GM12878 (cell line): ENCODE data around the gene CENPP. TPM values are rescaled to one million over a fixed set of nuclear protein-coding genes. Genes with fewer than 3 reads are reported as not detected.

ENCODE experiments used
- ATAC-seq: fragments of 200-7000 bp; cut with Tn5 transposase; 3 replicates; pipeline ENCODE4 v1.9.1; 2020; ENCODE audit warnings: mild to moderate bottlenecking, moderate library complexity
- BruUV-seq: library from RNA; stranded (reverse); fragments of 400-500 nt; replicated peaks from 2 replicates; lab custom pipeline; 2021; lab: Mats Ljungman, UMichigan
- CTCF ChIA-PET: fragments of 300-600 bp; sonication (Branson Sonifier 250); formaldehyde crosslinking; extraction: SDS; loops from one replicate; lab custom pipeline; 2021; ENCODE audit warnings: inconsistent platforms; lab: Yijun Ruan, JAX
- POLR2A ChIA-PET: fragments of 350-600 bp; formaldehyde crosslinking; extraction: SDS; loops from one replicate; lab custom pipeline; 2021; ENCODE audit warnings: inconsistent platforms; lab: Charles Lee
- RAD21 ChIA-PET: fragments of 300-600 bp; sonication (Branson Sonifier 250); formaldehyde crosslinking; loops from one replicate; lab custom pipeline; 2023; ENCODE audit warnings: antibody characterized with exemption; ENCODE audit not compliant: unreplicated experiment; lab: Charles Lee
- SMC1A ChIA-PET: fragments of 300-600 bp; sonication (Branson Sonifier 250); formaldehyde crosslinking; loops from one replicate; lab custom pipeline; 2023; ENCODE audit not compliant: unreplicated experiment, uncharacterized antibody; lab: Charles Lee
- DNase-seq: peaks from one replicate; pipeline ENCODE4 v3.0.0-alpha.2; 2011; ENCODE audit warnings: low read depth, low spot score
- FAIRE-seq: peaks from 3 replicates; lab custom pipeline; 2011; peaks lifted over from hg19 to GRCh38; lab: Jason Lieb, UNC
- H2AFZ ChIP-seq: 2 replicates; pipeline ENCODE4 v1.6.0; 2011; ENCODE audit warnings: low read depth, low read length, control low read depth; ENCODE audit not compliant: control insufficient read depth
- H3K27ac ChIP-seq: 2 replicates; pipeline ENCODE4 v1.5.1; 2011; ENCODE audit warnings: control low read depth; ENCODE audit not compliant: control insufficient read depth, insufficient read depth
- H3K27me3 ChIP-seq, 2 experiments: replicated peaks in 1 of 2; 2 replicates each; pipeline versions ENCODE4 v1.6.0 to v1.6.1; 2011; ENCODE audit warnings: low read length in 1 of 2; ENCODE audit not compliant: control insufficient read depth in 2 of 2, insufficient read depth in 2 of 2
- H3K36me3 ChIP-seq, 2 experiments: 2 replicates each; pipeline ENCODE4 v1.5.1; 2011; ENCODE audit warnings: low read length in 1 of 2; ENCODE audit not compliant: control insufficient read depth in 2 of 2, insufficient read depth in 2 of 2
- H3K4me1 ChIP-seq: 2 replicates; pipeline ENCODE4 v1.6.1; 2011; ENCODE audit warnings: mild to moderate bottlenecking, low read length, moderate library complexity, mixed read lengths; ENCODE audit not compliant: control insufficient read depth, insufficient read depth
- H3K4me2 ChIP-seq: 2 replicates; pipeline ENCODE4 v1.6.0; 2011; ENCODE audit warnings: control low read depth; ENCODE audit not compliant: control insufficient read depth, insufficient read depth
- H3K4me3 ChIP-seq: fragments of 200-600 bp; sonication (generic); 2 replicates; pipeline ENCODE4 v1.5.1; 2016
- H3K79me2 ChIP-seq: 2 replicates; pipeline ENCODE4 v1.6.0; 2011; ENCODE audit warnings: low read length; ENCODE audit not compliant: control insufficient read depth, insufficient read depth
- H3K9ac ChIP-seq: 2 replicates; pipeline ENCODE4 v1.8.0; 2011; ENCODE audit warnings: low read length, control low read depth, mixed read lengths; ENCODE audit not compliant: control insufficient read depth, insufficient read depth
- H3K9me3 ChIP-seq: replicated peaks from 3 replicates; pipeline ENCODE4 v1.5.1; 2011; ENCODE audit warnings: mild to moderate bottlenecking, low read length; ENCODE audit not compliant: control insufficient read depth, insufficient read depth
- H4K20me1 ChIP-seq: 2 replicates; pipeline ENCODE4 v1.6.0; 2011; ENCODE audit not compliant: control insufficient read depth, insufficient read depth
- BCLAF1 ChIP-seq: fragments of 450-650 bp; IDR thresholded peaks from 2 replicates; pipeline ENCODE4 v1.6.1; 2017; ENCODE audit warnings: antibody characterized with exemption, mild to moderate bottlenecking, moderate library complexity
- CTCF ChIP-seq, 3 experiments: IDR thresholded peaks in 2 of 3; conservative IDR thresholded peaks in 1 of 3; 2 replicates each; pipeline ENCODE4 v1.5.1; 2011; ENCODE audit warnings: low read depth in 3 of 3, low read length in 3 of 3, mild to moderate bottlenecking in 3 of 3, control low read depth in 2 of 3, moderate library complexity in 2 of 3, inconsistent platforms in 1 of 3, mixed read lengths in 1 of 3; ENCODE audit not compliant: control insufficient read depth in 2 of 3, insufficient read depth in 1 of 3; ENCODE audit errors: extremely low read depth in 1 of 3
- ELK1 ChIP-seq: IDR thresholded peaks from 2 replicates; pipeline ENCODE4 v1.6.1; 2012; ENCODE audit warnings: low read depth, low read length, improper control_type of control experiment
- LARP7 ChIP-seq: fragments of 450-650 bp; IDR thresholded peaks from 2 replicates; pipeline ENCODE4 v1.6.1; 2017; ENCODE audit warnings: mild to moderate bottlenecking
- MTA2 ChIP-seq: fragments of 450-650 bp; IDR thresholded peaks from 2 replicates; pipeline ENCODE4 v1.6.1; 2016; ENCODE audit warnings: low read depth, mild to moderate bottlenecking, moderate library complexity
- MTA3 ChIP-seq: IDR thresholded peaks from 2 replicates; pipeline ENCODE4 v1.6.1; 2012; ENCODE audit warnings: low read length, inconsistent platforms, borderline replicate concordance
- MYB ChIP-seq: fragments of 150-350 bp; IDR thresholded peaks from 2 replicates; pipeline ENCODE4 v1.6.1; 2014; ENCODE audit warnings: mild to moderate bottlenecking, low read depth, low read length, borderline replicate concordance
- NFXL1 ChIP-seq: fragments of 450-650 bp; IDR thresholded peaks from 2 replicates; pipeline ENCODE4 v1.6.1; 2017; ENCODE audit warnings: antibody characterized with exemption, mild to moderate bottlenecking, borderline replicate concordance
- NFYB ChIP-seq: IDR thresholded peaks from 2 replicates; pipeline ENCODE4 v1.6.1; 2011; ENCODE audit warnings: low read depth, mild to moderate bottlenecking, low read length, improper control_type of control experiment, moderate library complexity; ENCODE audit not compliant: insufficient read depth
- NR2C1 ChIP-seq: fragments of 450-650 bp; IDR thresholded peaks from 2 replicates; pipeline ENCODE4 v1.6.1; 2017; ENCODE audit warnings: antibody characterized with exemption, mild to moderate bottlenecking, moderate library complexity
- SREBF2 ChIP-seq: IDR thresholded peaks from 2 replicates; pipeline ENCODE4 v1.6.1; 2012; ENCODE audit warnings: mild to moderate bottlenecking, low read length
- STAT1 ChIP-seq: fragments of 450-650 bp; conservative IDR thresholded peaks from 2 replicates; pipeline ENCODE4 v1.6.1; 2014; ENCODE audit warnings: antibody characterized with exemption, mild to moderate bottlenecking
- ZNF207 ChIP-seq: fragments of 450-650 bp; IDR thresholded peaks from 2 replicates; pipeline ENCODE4 v1.6.1; 2014; ENCODE audit warnings: antibody characterized with exemption, mild to moderate bottlenecking, borderline replicate concordance
- WGBS: methylation state at CpG from one replicate; pipeline ENCODE4 v1.1.6; 2016; ENCODE audit warnings: low lambda C conversion rate; ENCODE audit not compliant: insufficient replicate concordance, insufficient coverage; ENCODE audit errors: missing lambda C conversion rate; 5-methylcytosine and 5-hydroxymethylcytosine counted together
- in situ Hi-C: fragments of 300-500 bp; cut with MboI; formaldehyde crosslinking; loops from 9 replicates; pipeline ENCODE4 v1.14.3; 2018; ENCODE audit warnings: mixed read lengths
- intact Hi-C: fragments of 100-400 bp; cut with micrococcal nuclease; formaldehyde crosslinking; loops from one replicate; pipeline ENCODE4 v1.14.2; 2022; ENCODE audit not compliant: unreplicated experiment
- polyA plus RNA-seq, 11 experiments: library from polyadenylated mRNA; depleted of rRNA in 4 of 11; unstranded in 6 of 11; stranded (reverse) in 5 of 11; fragments of >200 nt; fragmentation: Nextera tagmentation in 4 of 11; fragmentation: Illumina TruSeq in 1 of 11; extraction: Ambion mirVana in 4 of 11; extraction: Trizol in 1 of 11; gene quantifications; 1 replicate in 1 of 11; 2 replicates in 10 of 11; pipeline versions ENCODE4 v1.2.1 to v1.2.3, GENCODE V29; 2011 to 2016; ENCODE audit warnings: inconsistent platforms in 2 of 11, missing spikeins in 2 of 11, low read depth in 1 of 11
- total RNA-seq, 4 experiments: library from RNA; depleted of rRNA in 3 of 4; stranded (reverse); fragments of >200 nt in 3 of 4; fragmentation: Illumina TruSeq in 1 of 4; extraction: Trizol in 1 of 4; gene quantifications; 2 replicates each; pipeline versions ENCODE4 v1.2.1 to v1.2.3, GENCODE V29; 2013 to 2021

The CENPP gene
- total and polyA plus RNA-seq, 10 of the 15 experiments (the other 5 are each of a cell fraction or from before 2014, with no cell fraction given) = 9.4 to 31.4 (median 19.8) TPM

GRCh38 chr9:92654481-92655301, 328.9 kb downstream of the CENPP start:
- in situ Hi-C loops = no loop called here
- POLR2A ChIA-PET = no interaction called here
- no peaks in the 10 kb centered on the region for H4K20me1 ChIP-seq
- CTCF ChIA-PET = no interaction called here
- no peak for FAIRE-seq
- H3K9me3 ChIP-seq = no peaks in the 10 kb centered on the region
- no peak overlapping the region for H3K4me3 ChIP-seq
- H3K4me2 ChIP-seq = no peak overlapping the region
- no peak overlapping the region for H2AFZ ChIP-seq
- no peaks in the 10 kb centered on the region for H3K27me3 ChIP-seq
- peaks cover 9 to 33% of the 10 kb centered on the region in 2 experiments for H3K36me3 ChIP-seq
- DNase-seq = no peak
- RAD21 ChIA-PET = no interaction called here
- SMC1A ChIA-PET = no interaction called here
- intact Hi-C loops = no loop called here
- no peaks in the 10 kb centered on the region; the same call in 1 of the 2 replicates for H3K4me1 ChIP-seq
- H3K9ac ChIP-seq = no peak overlapping the region
- no peak for ATAC-seq
- no peak overlapping the region for H3K27ac ChIP-seq
- BruUV-seq = no TSS peak
- 88% methylated on average over 19 of the region's 19 CpGs for WGBS
- H3K79me2 ChIP-seq = no peaks in the 10 kb centered on the region
- TF ChIP-seq ZNF207 (no peak), ELK1 (no peak), LARP7 (no peak), NFYB (no peak), CTCF (IDR thresholded peaks at IDR 0.05 in 2 of 3, conservative IDR thresholded peaks at IDR 0.05 in 1 of 3; ENCODE audit: control insufficient read depth in 2 of 3, extremely low read depth in 1 of 3, insufficient read depth in 1 of 3, low read depth in 3 of 3, low read length in 3 of 3) (no peak), BCLAF1 (no peak), MTA2 (no peak), MTA3 (no peak), NFXL1 (no peak), MYB (no peak), SREBF2 (no peak), NR2C1 (no peak), STAT1 (no peak)
